Renal cortex interstitium (tissue), 11 donors: ENCODE results near the gene DET1. TPM values are rescaled to one million over a fixed set of nuclear protein-coding genes. Genes with fewer than 3 reads are reported as not detected.

ENCODE experiments used
- DNase-seq, 11 donors: peaks; one replicate each; pipeline ENCODE4 v3.0.0-alpha.2; 2013; ENCODE audit warnings: low read depth in 9 of 11, low spot score in 4 of 11; ENCODE audit errors: extremely low read depth in 1 of 11
- polyA plus RNA-seq, 3 donors: library from polyadenylated mRNA; unstranded; fragments of 120-200 nt; gene quantifications; one replicate each; pipeline ENCODE4 v1.2.1, GENCODE V29; 2013; ENCODE audit not compliant: insufficient read length in 3 of 3

DET1 gene
- polyA plus RNA-seq, 3 donors = 10.5 to 18.6 (median 13.8) TPM

GRCh38 chr15:88512601-88513000 is 33.9 kb downstream of the DET1 start:
- no peak for DNase-seq

GRCh38 chr15:88512078-88512477 is 34.4 kb downstream of the DET1 start:
- DNase-seq = no peak

DNA sequence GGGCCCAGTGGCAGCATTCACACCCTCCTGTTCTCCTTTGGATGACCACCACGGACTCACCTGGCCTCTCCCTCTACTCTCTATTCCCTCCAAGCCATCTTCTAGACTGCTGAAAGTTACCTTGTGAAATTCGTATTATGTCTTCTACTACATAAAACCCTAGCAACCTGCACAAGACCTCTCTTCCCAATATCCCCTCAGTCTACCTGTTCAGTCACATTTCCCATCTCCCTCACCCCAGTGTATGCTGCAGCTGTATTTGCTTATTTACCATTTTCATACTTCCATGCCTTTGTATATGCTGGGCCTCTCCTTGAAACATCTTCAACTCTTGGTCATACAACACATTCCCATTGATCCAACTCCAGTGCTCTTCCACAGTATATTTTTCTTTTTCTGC is 35.3 kb downstream of the DET1 start:
- no peak for DNase-seq

GRCh38 chr15:88509964-88510363 is 36.5 kb downstream of the DET1 start:
- no peak for DNase-seq

- no peak for DNase-seq
Measured at GRCh38 chr15:88509321-88509720, 37.2 kb downstream of the DET1 start.

- no peak for DNase-seq
Measured at GRCh38 chr15:88506628-88507027, 39.9 kb downstream of the DET1 start.

GRCh38 chr15:88505721-88506120 is 40.8 kb downstream of the DET1 start:
- DNase-seq = no peak

- no peak for DNase-seq
Measured at GRCh38 chr15:88504445-88504844, 42.0 kb downstream of the DET1 start.

DNA sequence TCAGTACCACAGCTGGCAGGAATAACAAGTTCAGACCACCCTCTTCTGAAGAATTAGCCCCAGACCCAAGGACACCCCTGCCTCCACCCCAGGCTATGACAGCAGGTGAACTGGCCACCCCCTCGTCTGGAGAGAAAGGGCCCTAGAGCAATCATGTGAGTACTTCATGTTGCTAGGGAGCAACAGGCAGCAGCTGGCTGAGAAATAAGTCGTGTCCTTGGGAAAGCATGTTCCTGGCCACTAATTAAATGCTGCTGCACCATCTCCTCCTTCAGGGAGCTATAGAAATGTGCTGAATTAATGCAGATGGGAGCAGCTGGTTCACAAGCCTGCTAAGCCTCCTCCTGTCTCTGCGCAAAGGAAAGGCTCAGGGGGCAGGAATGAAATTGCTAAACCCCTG is 47.5 kb downstream of the DET1 start:
- DNase-seq = peak in 3 of 11 donors; percentile 33 to 44 (median 36)

DNA sequence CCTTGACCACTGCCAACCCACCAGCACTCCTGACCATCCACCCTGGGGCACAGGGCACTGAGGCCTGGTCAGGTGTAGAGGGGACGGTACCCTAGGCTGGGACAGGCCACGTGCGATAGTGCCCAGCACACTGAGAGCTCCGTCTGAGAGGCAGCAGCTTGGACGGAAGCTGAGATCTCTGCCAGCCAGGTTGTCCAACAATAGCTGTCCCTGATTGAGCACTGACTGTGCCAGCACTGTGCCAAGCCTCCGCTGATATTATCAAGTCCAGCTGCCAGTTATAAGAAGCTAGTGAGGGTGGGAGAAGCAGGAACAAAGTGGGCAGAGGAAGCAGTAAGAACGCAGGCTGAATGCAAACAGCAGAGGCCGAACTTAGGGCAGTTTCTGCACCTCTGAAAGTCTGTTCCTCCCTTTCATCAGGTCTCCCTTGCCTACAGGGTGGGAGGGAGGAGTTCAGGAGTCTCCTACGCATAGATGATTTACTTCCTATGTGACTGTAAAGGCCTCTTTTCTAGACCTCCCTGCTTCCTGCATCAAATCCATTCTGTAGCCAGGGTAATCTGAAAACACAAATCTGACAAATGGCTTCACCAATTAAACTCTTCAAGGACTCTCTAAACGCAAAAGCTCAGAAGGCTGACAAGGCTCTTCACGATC is 49.2 kb downstream of the DET1 start:
- peak in 2 of 11 donors; percentile 21 to 28 for DNase-seq

GRCh38 chr15:88493844-88494243 is 52.6 kb downstream of the DET1 start:
- DNase-seq = no peak

DNA sequence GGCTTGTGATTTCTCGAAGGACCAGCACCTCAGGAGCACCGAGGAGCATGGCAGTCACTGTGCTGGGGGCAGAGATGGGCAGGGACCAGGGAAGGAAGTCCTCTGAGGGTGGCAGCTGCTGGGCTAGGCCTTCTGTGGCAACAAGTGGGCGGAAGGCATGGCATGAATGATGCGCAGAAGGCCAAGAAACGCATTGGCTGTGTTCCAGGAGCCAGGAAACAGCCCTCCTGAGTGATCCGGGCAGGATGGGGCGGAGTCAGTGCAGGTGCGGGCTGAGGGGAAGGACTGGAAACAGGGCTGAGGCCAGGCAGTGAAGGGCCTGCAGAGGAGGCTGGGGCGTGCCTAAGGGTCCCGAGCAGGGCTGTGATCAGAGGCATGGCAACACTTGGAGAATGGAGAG is 55.3 kb downstream of the DET1 start:
- DNase-seq = no peak

GRCh38 chr15:88490036-88490435 is 56.4 kb downstream of the DET1 start:
- no peak for DNase-seq

- no peak for DNase-seq
Measured at GRCh38 chr15:88489321-88489720, 57.2 kb downstream of the DET1 start.

- DNase-seq = no peak
Measured at GRCh38 chr15:88487796-88488523, 58.5 kb downstream of the DET1 start.

DNA sequence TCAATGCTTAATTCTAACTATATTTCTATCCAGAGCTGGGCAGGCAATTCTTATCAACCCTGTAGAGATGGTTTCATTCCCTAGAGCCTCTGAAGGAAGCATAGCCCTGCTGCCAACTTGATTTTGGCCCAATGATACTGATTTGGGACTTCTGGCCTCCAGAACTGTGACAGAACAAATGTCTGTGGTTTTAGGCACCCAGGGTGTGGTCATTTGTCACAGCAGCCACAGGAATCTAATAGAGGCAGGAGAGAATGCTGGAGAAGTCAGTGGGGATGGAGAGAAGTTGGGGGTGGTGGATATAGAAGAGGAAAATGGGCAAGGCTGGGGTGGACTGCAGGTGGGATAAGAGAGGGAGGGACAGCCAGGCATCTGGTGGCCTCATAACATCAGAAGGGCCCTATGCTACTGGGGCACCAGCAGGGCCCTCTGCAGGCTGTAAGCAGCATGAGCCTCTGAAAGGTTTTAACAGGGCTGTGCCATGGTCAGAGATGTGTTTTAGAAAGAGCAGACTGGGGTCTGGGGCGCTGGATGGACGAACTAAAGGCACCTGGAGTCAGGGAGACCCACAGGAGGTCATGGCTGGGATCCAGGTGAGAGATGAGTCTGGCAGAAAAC is 59.2 kb downstream of the DET1 start:
- no peak for DNase-seq

- peak in 8 of 11 donors; percentile 30 to 76 (median 48) for DNase-seq
Measured at GRCh38 chr15:88484682-88485331, 61.7 kb downstream of the DET1 start.

DNA sequence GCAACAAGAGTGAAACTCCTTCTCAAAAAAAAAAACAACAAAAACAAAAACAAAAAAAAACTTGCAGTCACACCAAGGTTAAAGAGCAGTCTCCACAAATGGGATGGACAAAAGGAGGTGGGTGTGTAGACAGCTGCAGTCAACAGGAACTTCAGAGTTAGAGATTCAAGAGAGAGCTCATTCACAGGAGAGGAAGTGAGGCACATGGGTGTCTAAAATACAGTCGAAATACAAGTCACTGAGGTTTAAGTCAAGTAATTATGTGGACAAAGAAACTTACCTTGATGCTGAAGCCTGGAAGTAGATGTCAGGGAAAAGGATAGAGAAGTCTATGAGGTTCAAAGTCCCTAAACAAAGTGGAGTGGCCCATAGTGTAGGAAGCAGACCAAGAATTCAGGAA is 64.2 kb downstream of the DET1 start:
- DNase-seq = no peak

DNA sequence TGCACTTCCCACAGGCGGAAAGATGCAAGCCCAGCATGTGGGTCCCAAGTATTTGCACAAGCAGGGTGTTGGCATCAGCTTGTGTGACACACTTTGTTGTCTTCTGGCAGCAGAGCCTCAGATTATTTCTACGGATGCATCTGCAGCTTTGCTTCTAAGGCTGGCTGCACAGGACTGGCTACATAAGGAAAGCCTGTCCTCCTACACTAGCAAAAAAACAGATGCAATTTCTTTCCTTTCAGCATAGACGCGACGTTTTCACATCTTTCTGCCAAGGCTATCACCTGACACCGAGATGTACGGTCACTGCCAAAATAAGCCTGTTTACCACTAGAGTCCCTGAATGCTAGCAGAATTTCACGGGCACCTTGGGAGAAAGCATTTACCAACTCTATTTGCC is 65.5 kb downstream of the DET1 start:
- DNase-seq = no peak

- no peak for DNase-seq
Measured at GRCh38 chr15:88479169-88479568, 67.3 kb downstream of the DET1 start.
